HFFc6 (cell line): ENCODE measurements around the gene MYO10. TPM values are rescaled to one million over a fixed set of nuclear protein-coding genes. Genes with fewer than 3 reads are reported as not detected.
"Not testable (repeated sequence)": the region's sequence is repeated elsewhere in the genome, so short reads cannot be mapped to it uniquely, and the experiment has no call there.

ENCODE experiments used
- DNase-seq: peaks from one replicate; pipeline ENCODE4 v3.0.0-alpha.2; 2018
- H3K27ac Mint-ChIP-seq: 2 replicates; pipeline ENCODE4 v1.8.0; 2020; ENCODE audit warnings: mild to moderate bottlenecking, mixed read lengths
- H3K27me3 Mint-ChIP-seq: 2 replicates; pipeline ENCODE4 v1.8.0; 2021; ENCODE audit warnings: mild to moderate bottlenecking, moderate library complexity, mixed read lengths; ENCODE audit not compliant: insufficient read depth
- H3K36me3 Mint-ChIP-seq: 2 replicates; pipeline ENCODE4 v1.8.0; 2021; ENCODE audit warnings: low read depth, mixed read lengths
- H3K4me1 Mint-ChIP-seq: 2 replicates; pipeline ENCODE4 v1.8.0; 2020; ENCODE audit warnings: low read depth, mixed read lengths
- H3K4me3 Mint-ChIP-seq: 2 replicates; pipeline ENCODE4 v1.8.0; 2020; ENCODE audit warnings: mild to moderate bottlenecking, moderate library complexity, mixed read lengths
- H3K9me3 Mint-ChIP-seq: 2 replicates; pipeline ENCODE4 v1.8.0; 2020; ENCODE audit warnings: mild to moderate bottlenecking, mixed read lengths
- CTCF ChIP-seq: fragments of 200-600 bp; sonication (generic); IDR thresholded peaks from 2 replicates; pipeline ENCODE4 v1.5.0; 2021; ENCODE audit warnings: antibody characterized with exemption, mild to moderate bottlenecking
- total RNA-seq, 6 experiments: library from RNA; stranded (reverse); fragmentation: NEBNext Ultra II Directional; extraction: Animal tissue kit (Norgen Biotek cat#: 25700); gene quantifications; 2 replicates in 1 of 6; 3 replicates in 5 of 6; pipeline ENCODE4 v1.2.3, GENCODE V29; 2021

MYO10 gene
- total RNA-seq, 6 experiments from 2014 or later, result 99.4 to 142 (median 129) TPM

DNA sequence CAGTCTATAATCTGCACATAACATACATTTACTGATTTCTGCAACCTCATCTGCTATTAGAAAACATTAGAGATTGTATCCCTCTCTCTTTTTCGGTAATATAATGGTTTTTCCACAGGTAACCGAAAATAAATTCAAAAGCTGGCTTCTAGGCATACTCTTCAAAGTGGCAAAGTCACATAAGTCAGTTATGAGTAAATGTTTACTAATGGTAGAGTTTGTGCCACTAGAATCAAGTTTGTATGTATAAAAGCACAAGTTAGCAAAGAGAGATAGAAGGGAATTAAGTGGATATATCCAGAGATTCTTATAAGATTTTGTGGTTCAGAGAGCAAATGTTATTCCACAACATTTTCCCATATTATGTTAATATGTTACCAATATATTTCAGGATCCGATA, 86.9 kb downstream of the MYO10 start:
- H3K27me3 Mint-ChIP-seq, result peaks cover 2% of the 10 kb centered on the region
- no peak overlapping the region for H3K4me3 Mint-ChIP-seq
- peaks cover 16% of the 10 kb centered on the region; the same call in 1 of the 2 replicates for H3K36me3 Mint-ChIP-seq
- no peak for TF ChIP-seq CTCF
- H3K4me1 Mint-ChIP-seq, result peaks cover 44% of the 10 kb centered on the region
- DNase-seq, result no peak
- no peaks in the 10 kb centered on the region for H3K9me3 Mint-ChIP-seq
- H3K27ac Mint-ChIP-seq, result peak overlapping the region; percentile 67; the same call in 1 of the 2 replicates

DNA sequence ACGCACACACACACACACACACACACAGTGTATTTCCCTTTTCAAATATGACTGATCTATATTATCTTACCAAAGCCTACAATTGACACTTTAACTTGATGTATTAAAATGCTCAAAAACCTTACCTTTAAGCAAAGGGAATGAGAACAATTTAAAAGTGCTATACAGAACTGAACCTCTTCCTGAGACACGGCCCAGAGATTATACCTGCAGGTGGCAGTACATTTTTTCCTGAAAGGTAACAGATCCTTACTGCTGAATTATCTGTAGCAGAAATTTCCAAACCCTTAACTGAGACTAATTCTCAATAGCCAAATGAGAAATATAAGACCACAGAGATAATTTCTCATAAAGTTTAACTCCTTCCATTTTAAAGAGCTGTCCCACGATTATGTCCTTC, 91.1 kb downstream of the MYO10 start:
- DNase-seq, result no peak
- no peak overlapping the region for H3K4me3 Mint-ChIP-seq
- peaks cover 6% of the 10 kb centered on the region for H3K27me3 Mint-ChIP-seq
- TF ChIP-seq CTCF, result 0 out of 2 replicates have a peak, but pooled peaks have one; percentile 25
- H3K27ac Mint-ChIP-seq, result peak overlapping the region; percentile 33; the same call in 1 of the 2 replicates
- peaks cover 17% of the 10 kb centered on the region for H3K36me3 Mint-ChIP-seq
- no peaks in the 10 kb centered on the region for H3K9me3 Mint-ChIP-seq
- peaks cover 49% of the 10 kb centered on the region for H3K4me1 Mint-ChIP-seq

DNA sequence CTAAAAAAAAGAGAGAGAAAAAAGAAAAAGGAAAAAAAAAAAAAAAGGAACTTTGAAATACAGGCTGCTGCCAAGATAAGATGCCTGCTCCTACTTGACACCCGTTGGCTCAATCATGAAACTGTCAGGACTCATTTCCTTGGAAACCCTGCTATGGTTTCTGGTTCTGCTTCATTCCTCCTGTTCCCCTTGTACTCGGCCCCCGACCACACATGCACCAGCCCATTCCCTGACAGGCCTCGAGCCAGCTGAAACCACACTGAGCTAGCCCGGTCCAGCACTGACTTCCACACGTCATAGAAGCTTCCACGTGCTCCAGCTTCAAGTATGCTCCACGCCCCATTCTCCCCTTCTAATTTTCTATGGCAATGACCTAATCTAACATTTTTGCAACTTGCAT, 93.2 kb downstream of the MYO10 start:
- Mint-ChIP-seq H3K9me3 (no peaks in the 10 kb centered on the region), H3K4me3 (no peak overlapping the region), H3K4me1 (peaks cover 55% of the 10 kb centered on the region), H3K27ac (peak overlapping the region; percentile 61), H3K27me3 (peaks cover 6% of the 10 kb centered on the region), H3K36me3 (peaks cover 16% of the 10 kb centered on the region)
- TF ChIP-seq CTCF, result no peak
- DNase-seq, result no peak

DNA sequence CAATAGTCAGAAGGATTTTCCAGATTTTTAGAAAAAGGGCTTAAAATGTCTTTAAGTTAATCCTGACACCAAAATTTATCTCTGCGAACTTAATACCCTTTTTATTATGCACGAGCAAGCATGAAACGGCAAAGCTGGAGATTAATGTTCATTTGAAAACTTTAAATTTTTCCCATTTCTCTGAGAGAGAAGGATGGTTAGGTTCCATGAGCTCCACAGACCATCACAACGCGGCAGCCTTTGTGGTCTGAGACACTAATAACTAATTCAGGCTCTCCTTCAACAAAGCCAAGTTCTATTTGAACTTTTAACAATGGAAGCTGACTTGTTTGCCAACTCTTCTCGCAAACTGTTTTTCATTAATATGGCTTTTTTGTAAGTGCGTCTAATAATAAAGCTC, 94.7 kb downstream of the MYO10 start:
- TF ChIP-seq CTCF, result no peak
- no peak for DNase-seq
- H3K9me3 Mint-ChIP-seq, result no peaks in the 10 kb centered on the region
- H3K4me3 Mint-ChIP-seq, result no peak overlapping the region
- no peak overlapping the region; the same call in 1 of the 2 replicates for H3K27ac Mint-ChIP-seq
- H3K4me1 Mint-ChIP-seq, result peaks cover 70% of the 10 kb centered on the region
- peaks cover 6% of the 10 kb centered on the region for H3K27me3 Mint-ChIP-seq
- peaks cover 16% of the 10 kb centered on the region for H3K36me3 Mint-ChIP-seq

- no peak overlapping the region for H3K4me3 Mint-ChIP-seq
- H3K36me3 Mint-ChIP-seq, result peaks cover 10% of the 10 kb centered on the region
- no peak for TF ChIP-seq CTCF
- H3K27ac Mint-ChIP-seq, result 0 out of 2 replicates have a peak overlapping the region, but pooled peaks have one; percentile 25
- H3K9me3 Mint-ChIP-seq, result no peaks in the 10 kb centered on the region
- no peak for DNase-seq
- peaks cover 87% of the 10 kb centered on the region for H3K4me1 Mint-ChIP-seq
- peaks cover 9% of the 10 kb centered on the region for H3K27me3 Mint-ChIP-seq
Observed at GRCh38 chr5:16837305-16837704, 98.8 kb downstream of the MYO10 start.

GRCh38 chr5:16834029-16834428, 102.1 kb downstream of the MYO10 start:
- H3K4me3 Mint-ChIP-seq, result no peak overlapping the region
- no peak for DNase-seq

GRCh38 chr5:16831326-16831725, 104.8 kb downstream of the MYO10 start:
- H3K4me1 Mint-ChIP-seq, result peaks cover 72% of the 10 kb centered on the region
- H3K27ac Mint-ChIP-seq, H3K4me3 Mint-ChIP-seq, H3K27me3 Mint-ChIP-seq, H3K36me3 Mint-ChIP-seq, DNase-seq, H3K9me3 Mint-ChIP-seq: not testable (repeated sequence)

More at GRCh38 chr5:16834029-16834428, 102.1 kb downstream of the MYO10 start:
- Mint-ChIP-seq H3K36me3 (no peaks in the 10 kb centered on the region; the same call in 1 of the 2 replicates), H3K4me1 (peaks cover 77% of the 10 kb centered on the region), H3K27ac (peak overlapping the region; percentile 40), H3K9me3 (no peaks in the 10 kb centered on the region), H3K27me3 (peaks cover 7% of the 10 kb centered on the region)
- no peak for TF ChIP-seq CTCF
